ENCODE data around the gene C12orf57.

The C12orf57 gene

GRCh38 chr12:6953442-6954315 is 9.9 kb downstream of the C12orf57 start:
- DNase-seq (ENCODE audit: low read depth), result peak; percentile 81

GRCh38 chr12:6954316-6955107 is 10.7 kb downstream of the C12orf57 start:
- DNase-seq (ENCODE audit: low read depth), result no peak

GRCh38 chr12:6955108-6956020 is 11.5 kb downstream of the C12orf57 start:
- no peak for DNase-seq (ENCODE audit: low read depth)

GRCh38 chr12:6956021-6956727 is 12.4 kb downstream of the C12orf57 start:
- no peak for DNase-seq (ENCODE audit: low read depth)

- no peak for DNase-seq (ENCODE audit: low read depth)
Observed at GRCh38 chr12:6957151-6957701, 13.4 kb downstream of the C12orf57 start.

GRCh38 chr12:6957741-6958608 is 14.2 kb downstream of the C12orf57 start:
- DNase-seq (ENCODE audit: low read depth), result no peak

GRCh38 chr12:6958609-6959057 is 14.8 kb downstream of the C12orf57 start:
- DNase-seq (ENCODE audit: low read depth), result no peak

- DNase-seq (ENCODE audit: low read depth), result no peak
Observed at GRCh38 chr12:6959058-6959804, 15.4 kb downstream of the C12orf57 start.

- no peak for DNase-seq (ENCODE audit: low read depth)
Observed at GRCh38 chr12:6959805-6960592, 16.2 kb downstream of the C12orf57 start.

GRCh38 chr12:6960593-6961277 is 16.9 kb downstream of the C12orf57 start:
- no peak for DNase-seq (ENCODE audit: low read depth)

GRCh38 chr12:6961278-6961694 is 17.5 kb downstream of the C12orf57 start:
- peak; percentile 87 for DNase-seq (ENCODE audit: low read depth)

- no peak for DNase-seq (ENCODE audit: low read depth)
Observed at GRCh38 chr12:6961695-6962284, 18.0 kb downstream of the C12orf57 start.

- DNase-seq (ENCODE audit: low read depth), result no peak
Observed at GRCh38 chr12:6962285-6963015, 18.6 kb downstream of the C12orf57 start.

- DNase-seq (ENCODE audit: low read depth), result no peak
Observed at GRCh38 chr12:6963016-6963731, 19.4 kb downstream of the C12orf57 start.

- no peak for DNase-seq (ENCODE audit: low read depth)
Observed at GRCh38 chr12:6963791-6964413, 20.1 kb downstream of the C12orf57 start.

Data from stimulated activated CD8-positive, alpha-beta memory T cell treated with anti-CD3 and anti-CD28 coated beads, Interleukin-12 subunit alpha, Interleukin-12 subunit beta, amount 100 ng/mL, for 1 hour (primary cell).